ENCODE measurements around the gene ASB1.

ASB1 gene

GRCh38 chr2:238426568-238427434, at the start of gene ASB1:
TSS of gene ASB1 (plus strand) at chr2:238426927. CDS start at chr2:238427071, 144 bp downstream.
- peak; percentile 73 for DNase-seq

GRCh38 chr2:238378230-238379095, 48.3 kb upstream of the ASB1 start:
- DNase-seq = no peak

- DNase-seq = no peak
These were observed 47.5 kb upstream of the ASB1 start for GRCh38 chr2:238379096-238379810.

- DNase-seq = no peak
These were observed 46.4 kb upstream of the ASB1 start for GRCh38 chr2:238380336-238380735.

GRCh38 chr2:238380785-238381184, 45.9 kb upstream of the ASB1 start:
- DNase-seq = no peak

- DNase-seq = no peak
These were observed 45.2 kb upstream of the ASB1 start for GRCh38 chr2:238381341-238382115.

- DNase-seq = no peak
These were observed 44.3 kb upstream of the ASB1 start for GRCh38 chr2:238382381-238382781.

GRCh38 chr2:238383135-238383534, 43.6 kb upstream of the ASB1 start:
- DNase-seq = no peak

- DNase-seq = no peak
These were observed 42.9 kb upstream of the ASB1 start for GRCh38 chr2:238383743-238384380.

GRCh38 chr2:238387332-238387731, 39.4 kb upstream of the ASB1 start:
- DNase-seq = no peak

- no peak for DNase-seq
These were observed 37.9 kb upstream of the ASB1 start for GRCh38 chr2:238388794-238389193.

- peak; percentile 65 for DNase-seq
These were observed 36.6 kb upstream of the ASB1 start for GRCh38 chr2:238389988-238390589.

GRCh38 chr2:238391042-238391689, 35.6 kb upstream of the ASB1 start:
- DNase-seq = no peak

- DNase-seq = no peak
These were observed 30.1 kb upstream of the ASB1 start for GRCh38 chr2:238396663-238397062.

- no peak for DNase-seq
These were observed 29.4 kb upstream of the ASB1 start for GRCh38 chr2:238397356-238397755.

- no peak for DNase-seq
These were observed 28.1 kb upstream of the ASB1 start for GRCh38 chr2:238398577-238398976.

- DNase-seq = no peak
These were observed 27.6 kb upstream of the ASB1 start for GRCh38 chr2:238399094-238399493.

- DNase-seq = no peak
These were observed 25.2 kb upstream of the ASB1 start for GRCh38 chr2:238401551-238401950.

- DNase-seq = no peak
These were observed 22.9 kb upstream of the ASB1 start for GRCh38 chr2:238403632-238404405.
